ENCODE data around the gene RARRES1.

Gene RARRES1

GRCh38 chr3:158731938-158732855, at the start of gene RARRES1:
RARRES1 (minus strand) TSS chr3:158732457; CDS start chr3:158732415, 42 bp downstream.
- peak; percentile 78 for DNase-seq (ENCODE audit: low spot score)

- no peak for DNase-seq (ENCODE audit: low spot score)
Measured at GRCh38 chr3:158781849-158782248, 49.6 kb upstream of the RARRES1 start.

GRCh38 chr3:158781191-158781590, 48.9 kb upstream of the RARRES1 start:
- DNase-seq (ENCODE audit: low spot score) = no peak

- no peak for DNase-seq (ENCODE audit: low spot score)
Measured at GRCh38 chr3:158780766-158781165, 48.5 kb upstream of the RARRES1 start.

GRCh38 chr3:158777161-158777873, 45.1 kb upstream of the RARRES1 start:
- DNase-seq (ENCODE audit: low spot score) = no peak

- DNase-seq (ENCODE audit: low spot score) = no peak
Measured at GRCh38 chr3:158776531-158776930, 44.3 kb upstream of the RARRES1 start.

GRCh38 chr3:158775426-158776410, 43.5 kb upstream of the RARRES1 start:
- no peak for DNase-seq (ENCODE audit: low spot score)

- no peak for DNase-seq (ENCODE audit: low spot score)
Measured at GRCh38 chr3:158774965-158775364, 42.7 kb upstream of the RARRES1 start.

- DNase-seq (ENCODE audit: low spot score) = no peak
Measured at GRCh38 chr3:158773845-158774830, 41.9 kb upstream of the RARRES1 start.

GRCh38 chr3:158773166-158773565, 40.9 kb upstream of the RARRES1 start:
- DNase-seq (ENCODE audit: low spot score) = no peak

- no peak for DNase-seq (ENCODE audit: low spot score)
Measured at GRCh38 chr3:158771982-158772381, 39.7 kb upstream of the RARRES1 start.

GRCh38 chr3:158771577-158771976, 39.3 kb upstream of the RARRES1 start:
- no peak for DNase-seq (ENCODE audit: low spot score)

- DNase-seq (ENCODE audit: low spot score) = no peak
Measured at GRCh38 chr3:158770741-158771350, 38.6 kb upstream of the RARRES1 start.

GRCh38 chr3:158769952-158770740, 37.9 kb upstream of the RARRES1 start:
- DNase-seq (ENCODE audit: low spot score) = peak; percentile 64

GRCh38 chr3:158769549-158769948, 37.3 kb upstream of the RARRES1 start:
- DNase-seq (ENCODE audit: low spot score) = no peak

- peak; percentile 90 for DNase-seq (ENCODE audit: low spot score)
Measured at GRCh38 chr3:158768881-158769543, 36.8 kb upstream of the RARRES1 start.

GRCh38 chr3:158768361-158768787, 36.1 kb upstream of the RARRES1 start:
- DNase-seq (ENCODE audit: low spot score) = peak; percentile 72

GRCh38 chr3:158766364-158766763, 34.1 kb upstream of the RARRES1 start:
- no peak for DNase-seq (ENCODE audit: low spot score)

Data from AG20443 (cell line).